Epidermal melanocyte (primary cell): Measurements from ENCODE around the gene CNTFR.
A peak's percentile ranks its signal among the peaks of the same experiment; 100 is the strongest.

Experiments used
- DNase-seq: peaks from one replicate; pipeline ENCODE4 v3.0.0; 2011; ENCODE audit warnings: low spot score; ENCODE audit not compliant: insufficient read length

Gene CNTFR

GRCh38 chr9:34508951-34509350 lies 80.6 kb downstream of the CNTFR start:
- DNase-seq, result no peak

- DNase-seq, result no peak
Measured at GRCh38 chr9:34508463-34508862, 81.1 kb downstream of the CNTFR start.

- no peak for DNase-seq
Measured at GRCh38 chr9:34507966-34508365, 81.6 kb downstream of the CNTFR start.

- no peak for DNase-seq
Measured at GRCh38 chr9:34507556-34507955, 82.0 kb downstream of the CNTFR start.

GRCh38 chr9:34506623-34507022 lies 82.9 kb downstream of the CNTFR start:
- DNase-seq, result no peak

- DNase-seq, result no peak
Measured at GRCh38 chr9:34505370-34506120, 84.0 kb downstream of the CNTFR start.

- no peak for DNase-seq
Measured at GRCh38 chr9:34503406-34503805, 86.1 kb downstream of the CNTFR start.

- no peak for DNase-seq
Measured at GRCh38 chr9:34502891-34503290, 86.6 kb downstream of the CNTFR start.

GRCh38 chr9:34502471-34502870 lies 87.1 kb downstream of the CNTFR start:
- DNase-seq, result no peak

GRCh38 chr9:34501889-34502425 lies 87.6 kb downstream of the CNTFR start:
- DNase-seq, result peak; percentile 75
